Measurements from ENCODE around the gene SPATA24. TPM values are rescaled to one million over a fixed set of nuclear protein-coding genes. Genes with fewer than 3 reads are reported as not detected.

SPATA24 gene
- total RNA-seq, 4 donors from 2014 or later = 1.5 to 5.9 (median 5.5) TPM

DNA sequence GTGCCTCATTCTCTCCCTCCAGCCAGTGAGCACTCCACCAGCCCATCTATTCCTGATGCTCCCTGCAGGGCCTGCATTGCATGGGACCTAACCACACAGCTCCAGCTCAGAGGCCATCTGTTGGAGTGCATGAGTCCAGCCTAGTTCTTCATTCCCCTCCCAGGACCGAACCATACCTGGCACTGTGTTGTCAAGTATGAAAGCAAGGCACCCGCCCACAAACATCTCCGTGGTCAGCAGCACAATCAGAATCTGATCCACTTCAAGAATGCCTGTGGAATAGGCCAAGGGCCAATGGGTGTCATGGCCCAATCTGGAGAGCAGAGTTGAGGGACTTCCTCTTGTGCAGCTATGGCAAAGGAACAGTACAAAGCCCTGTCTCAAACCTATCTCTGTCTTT, 26.7 kb downstream of the SPATA24 start:
- no peak for DNase-seq

GRCh38 chr5:139376364-139376763, 27.5 kb downstream of the SPATA24 start:
- Histone ChIP-seq H3K27me3 (no peaks in the 10 kb centered on the region), H3K4me3 (no peak overlapping the region), H3K36me3 (peaks cover 0 to 28% (median 0%) of the 10 kb centered on the region in 3 donors), H3K9me3 (no peaks in the 10 kb centered on the region), H3K4me1 (peaks cover 5 to 31% (median 6%) of the 10 kb centered on the region in 3 donors), H3K27ac (no peak overlapping the region)
- TF ChIP-seq CTCF (IDR thresholded peaks at IDR 0.05) (no peak), POLR2A (IDR thresholded peaks at IDR 0.05) (no peak)
- WGBS, 2 donors = 90% methylated on average over 7 of the region's 7 CpGs
- DNase-seq = no peak
- intact Hi-C loops (cut with DNase I) = no loop called here

More for the DNA sequence above, 26.7 kb downstream of the SPATA24 start:
- Histone ChIP-seq H3K27ac (no peak overlapping the region), H3K4me1 (peaks cover 5 to 31% (median 6%) of the 10 kb centered on the region in 3 donors), H3K9me3 (no peaks in the 10 kb centered on the region), H3K27me3 (no peaks in the 10 kb centered on the region), H3K4me3 (no peak overlapping the region), H3K36me3 (peaks cover 0 to 19% (median 0%) of the 10 kb centered on the region in 3 donors)
- intact Hi-C loops (cut with DNase I) = no loop called here
- WGBS, 2 donors = 82 to 100% methylated on average over 2 to 3 of the region's 3 CpGs
- TF ChIP-seq POLR2A (IDR thresholded peaks at IDR 0.05) (no peak), CTCF (IDR thresholded peaks at IDR 0.05) (no peak)

DNA sequence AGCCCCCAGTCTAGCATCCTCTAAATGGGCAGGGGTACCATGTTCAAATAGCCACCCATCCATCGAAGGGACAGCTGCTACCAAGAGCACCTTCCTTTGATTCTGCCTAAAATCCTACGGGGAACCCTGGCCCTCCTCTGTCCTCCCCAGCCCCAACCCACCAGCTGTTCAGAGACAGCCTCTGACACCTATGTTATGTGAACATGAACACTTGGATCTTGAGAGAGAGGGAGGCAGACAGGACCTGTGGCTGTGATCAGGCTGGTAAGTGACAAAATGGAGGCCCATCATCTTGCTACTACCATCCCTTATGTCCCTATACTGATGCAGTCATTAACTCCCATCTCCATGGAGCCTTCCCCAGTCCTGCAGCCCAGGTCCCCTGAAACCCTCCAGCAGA, 29.0 kb downstream of the SPATA24 start:
- no peak for DNase-seq
- 78 to 100% methylated on average over 2 of the region's 2 CpGs for WGBS, 2 donors
- H3K27me3 ChIP-seq = no peaks in the 10 kb centered on the region
- H3K27ac ChIP-seq = no peak overlapping the region
- peaks cover 0 to 42% (median 11%) of the 10 kb centered on the region in 3 donors for H3K36me3 ChIP-seq
- TF ChIP-seq CTCF (IDR thresholded peaks at IDR 0.05) = no peak
- no peak for TF ChIP-seq POLR2A (IDR thresholded peaks at IDR 0.05)
- H3K9me3 ChIP-seq = no peaks in the 10 kb centered on the region
- no peak overlapping the region for H3K4me3 ChIP-seq
- H3K4me1 ChIP-seq = peaks cover 5 to 31% (median 6%) of the 10 kb centered on the region in 3 donors
- intact Hi-C loops (cut with DNase I) = no loop called here

DNA sequence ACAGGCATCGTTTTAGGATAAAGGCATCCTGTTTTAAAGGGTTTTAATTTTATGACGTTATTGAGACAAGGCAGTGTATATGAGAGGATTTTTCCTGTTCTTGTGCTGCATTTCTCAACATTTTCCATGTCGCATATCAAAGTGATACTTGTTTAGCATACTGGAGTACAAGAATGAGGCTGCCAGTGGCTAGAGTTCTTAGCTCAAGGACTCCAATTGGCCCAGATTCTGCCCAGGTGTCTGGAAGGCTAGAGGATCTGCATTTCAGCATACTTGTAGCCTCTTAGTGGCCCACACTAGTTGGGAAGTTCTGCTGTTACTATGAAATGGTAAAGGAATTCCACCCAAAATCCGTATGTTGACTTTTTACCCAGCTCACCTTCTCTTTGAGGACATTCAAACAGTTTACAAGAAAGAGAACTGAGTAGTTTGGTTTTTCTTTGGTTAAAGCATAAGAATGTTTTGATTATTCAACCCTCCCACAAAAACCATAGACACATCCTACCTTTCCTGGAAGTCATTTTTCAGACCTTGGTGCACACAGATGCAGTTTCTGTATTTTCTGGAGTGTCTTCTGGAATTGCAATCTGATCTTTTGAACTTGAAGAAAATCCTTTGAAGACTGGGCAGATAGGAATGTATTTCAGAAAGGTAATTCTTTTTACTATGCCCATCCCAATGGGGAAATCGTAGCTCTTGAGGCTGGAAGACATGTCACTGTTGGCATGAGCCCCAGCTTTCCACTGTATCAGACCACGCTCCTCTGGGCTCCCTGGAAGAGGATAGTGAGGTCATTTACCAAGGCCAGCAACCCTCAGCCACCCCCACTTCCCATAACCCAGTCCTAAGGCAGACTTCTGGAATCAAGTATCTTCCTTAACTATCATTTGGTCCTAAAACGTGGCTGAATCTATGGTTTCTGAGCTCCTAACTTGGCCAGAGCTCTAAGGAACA, 32.1 kb downstream of the SPATA24 start:
- Histone ChIP-seq H3K4me3 (no peak overlapping the region), H3K36me3 (peaks cover 0 to 74% (median 15%) of the 10 kb centered on the region in 3 donors), H3K27me3 (no peaks in the 10 kb centered on the region), H3K9me3 (no peaks in the 10 kb centered on the region), H3K4me1 (peaks cover 5 to 19% (median 6%) of the 10 kb centered on the region in 3 donors), H3K27ac (no peak overlapping the region)
- no peak for TF ChIP-seq CTCF (IDR thresholded peaks at IDR 0.05)
- TF ChIP-seq POLR2A (IDR thresholded peaks at IDR 0.05) = no peak
- DNase-seq = no peak
- intact Hi-C loops (cut with DNase I) = no loop called here
- WGBS, 2 donors = 75 to 82% methylated on average over 7 of the region's 7 CpGs

DNA sequence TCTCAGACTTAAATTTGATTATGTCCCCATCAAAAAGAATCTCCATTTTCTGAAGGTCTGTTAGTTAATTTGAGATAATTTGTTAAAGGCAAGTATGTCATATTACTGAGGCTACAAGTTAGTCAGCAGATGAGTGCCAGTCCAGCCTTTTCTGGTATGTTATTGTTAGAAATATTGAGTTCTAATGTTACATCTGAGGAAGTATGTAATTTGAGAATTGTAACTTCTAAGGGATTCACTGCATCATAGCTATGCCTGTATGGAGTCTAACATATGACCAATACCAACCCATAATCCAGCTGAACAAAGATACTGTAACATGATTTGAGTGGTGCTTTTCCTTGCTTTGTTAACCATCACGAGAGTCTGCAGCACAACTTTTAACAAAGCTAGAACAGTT, 34.7 kb downstream of the SPATA24 start:
- peaks cover 6 to 93% (median 30%) of the 10 kb centered on the region in 3 donors for H3K36me3 ChIP-seq
- peaks cover 6 to 23% (median 11%) of the 10 kb centered on the region in 3 donors for H3K4me1 ChIP-seq
- H3K9me3 ChIP-seq = no peaks in the 10 kb centered on the region
- H3K4me3 ChIP-seq = no peak overlapping the region
- intact Hi-C loops (cut with DNase I) = no loop called here
- no peaks in the 10 kb centered on the region for H3K27me3 ChIP-seq
- 82 to 93% methylated on average over 1 of the region's 1 CpG for WGBS, 2 donors
- H3K27ac ChIP-seq = no peak overlapping the region
- no peak for DNase-seq
- no peak for TF ChIP-seq CTCF (IDR thresholded peaks at IDR 0.05)
- TF ChIP-seq POLR2A (IDR thresholded peaks at IDR 0.05) = no peak
